A549 (cell line): Measurements from ENCODE around the gene HOXB3. TPM values are rescaled to one million over a fixed set of nuclear protein-coding genes. Genes with fewer than 3 reads are reported as not detected.

Source experiments
- ATAC-seq, 2 experiments: fragments of 200-7000 bp in 1 of 2; fragments of >200 bp in 1 of 2; cut with Nextera tagmentation in 1 of 2; cut with Tn5 transposase in 1 of 2; 3 replicates each; pipeline versions ENCODE4 v1.8.0 to v1.9.1; 2018 to 2020; ENCODE audit warnings: mild to moderate bottlenecking in 1 of 2, moderate library complexity in 1 of 2
- CTCF ChIA-PET: fragments of 300-600 bp; sonication (Branson Sonifier 250); formaldehyde crosslinking; extraction: SDS; loops from one replicate; lab custom pipeline; 2021; ENCODE audit warnings: antibody characterized with exemption, inconsistent platforms; lab: Yijun Ruan, JAX
- POLR2A ChIA-PET: fragments of 350-600 bp; formaldehyde crosslinking; extraction: SDS; loops from one replicate; lab custom pipeline; 2021; ENCODE audit warnings: antibody characterized with exemption, inconsistent platforms; lab: Yijun Ruan, JAX
- DNase-seq, 2 experiments: peaks; one replicate each; pipeline versions ENCODE4 v3.0.0 to v3.0.0-alpha.2; 2011 to 2016; ENCODE audit warnings: low read depth in 1 of 2, low spot score in 1 of 2
- FAIRE-seq: peaks from 2 replicates; lab custom pipeline; 2011; peaks lifted over from hg19 to GRCh38; lab: Jason Lieb, UNC
- H3K27ac ChIP-seq, 2 experiments: fragments of >200 bp; sonication (Bioruptor Twin); formaldehyde crosslinking; 3 replicates each; pipeline ENCODE4 v1.5.1; 2016 to 2017
- H3K4me1 ChIP-seq: fragments of >200 bp; sonication (Bioruptor Twin); formaldehyde crosslinking; 3 replicates; pipeline ENCODE4 v1.6.1; 2016
- H3K4me2 ChIP-seq: fragments of >200 bp; sonication (Bioruptor Twin); formaldehyde crosslinking; 3 replicates; pipeline ENCODE4 v1.6.1; 2016
- H3K4me3 ChIP-seq: fragments of >200 bp; sonication (Bioruptor Twin); formaldehyde crosslinking; 3 replicates; pipeline ENCODE4 v1.5.1; 2016
- H3K9me3 ChIP-seq: fragments of >200 bp; sonication (Bioruptor Twin); formaldehyde crosslinking; 3 replicates; pipeline ENCODE4 v1.6.1; 2016
- CBX8 ChIP-seq: fragments of 200-600 bp; sonication (generic); IDR thresholded peaks from 2 replicates; pipeline ENCODE4 v1.6.1; 2016
- CEBPB ChIP-seq, 2 experiments: fragments of >200 bp in 1 of 2; sonication (Bioruptor Twin) in 1 of 2; formaldehyde crosslinking in 1 of 2; IDR thresholded peaks; 2 replicates each; pipeline ENCODE4 v1.6.1; 2012 to 2016
- CHD2 ChIP-seq: fragments of 150-350 bp; IDR thresholded peaks from 2 replicates; pipeline ENCODE4 v1.6.1; 2014; ENCODE audit warnings: low read length; ENCODE audit not compliant: partially characterized antibody
- CHD4 ChIP-seq: fragments of 200-600 bp; sonication (generic); IDR thresholded peaks from 2 replicates; pipeline ENCODE4 v1.6.1; 2016; ENCODE audit warnings: antibody characterized with exemption, mild to moderate bottlenecking, borderline replicate concordance
- EHF ChIP-seq: fragments of 250-450 bp; sonication (Bioruptor Pico); IDR thresholded peaks from 2 replicates; pipeline ENCODE4 v1.5.0; 2020; ENCODE audit warnings: mild to moderate bottlenecking
- EP300 ChIP-seq, 2 experiments: fragments of >200 bp; sonication (Bioruptor Twin); formaldehyde crosslinking; IDR thresholded peaks; 2 replicates in 1 of 2; 3 replicates in 1 of 2; pipeline ENCODE4 v1.6.1; 2016 to 2017
- FOSL2 ChIP-seq, 2 experiments: fragments of 450-650 bp in 1 of 2; fragments of >200 bp in 1 of 2; sonication (Bioruptor Twin) in 1 of 2; formaldehyde crosslinking; IDR thresholded peaks; 2 replicates each; pipeline versions ENCODE4 v1.5.0 to v1.6.1; 2016 to 2020; ENCODE audit warnings: mild to moderate bottlenecking in 1 of 2, moderate library complexity in 1 of 2
- FOXS1 ChIP-seq: fragments of 250-450 bp; sonication (Bioruptor Pico); IDR thresholded peaks from 2 replicates; pipeline ENCODE4 v1.5.0; 2020; ENCODE audit warnings: mild to moderate bottlenecking, moderate library complexity
- GATA3 ChIP-seq: IDR thresholded peaks from 2 replicates; pipeline ENCODE4 v1.6.1; 2012; ENCODE audit warnings: borderline replicate concordance
- HDAC2 ChIP-seq: fragments of 200-600 bp; sonication (generic); IDR thresholded peaks from 2 replicates; pipeline ENCODE4 v1.6.1; 2016
- HOXB13 ChIP-seq: fragments of 250-450 bp; sonication (Bioruptor Pico); IDR thresholded peaks from 2 replicates; pipeline ENCODE4 v1.5.0; 2020; ENCODE audit warnings: low read depth, mild to moderate bottlenecking, moderate library complexity
- JUN ChIP-seq, 2 experiments: fragments of >200 bp; sonication (Bioruptor Twin); formaldehyde crosslinking; IDR thresholded peaks; 2 replicates in 1 of 2; 3 replicates in 1 of 2; pipeline ENCODE4 v1.6.1; 2016 to 2017
- JUNB ChIP-seq: fragments of >200 bp; sonication (Bioruptor Twin); formaldehyde crosslinking; IDR thresholded peaks from 2 replicates; pipeline ENCODE4 v1.6.1; 2016
- KDM5A ChIP-seq: fragments of 200-600 bp; sonication (generic); IDR thresholded peaks from 2 replicates; pipeline ENCODE4 v1.6.1; 2016; ENCODE audit warnings: antibody characterized with exemption, mild to moderate bottlenecking
- MAFK ChIP-seq: fragments of 450-650 bp; IDR thresholded peaks from 2 replicates; pipeline ENCODE4 v1.6.1; 2014; ENCODE audit not compliant: partially characterized antibody
- NR3C1 ChIP-seq: fragments of >200 bp; sonication (Bioruptor Twin); formaldehyde crosslinking; IDR thresholded peaks from 3 replicates; pipeline ENCODE4 v1.6.1; 2017
- POLR2AphosphoS2 ChIP-seq: conservative IDR thresholded peaks from 2 replicates; pipeline ENCODE4 v1.6.1; 2012; ENCODE audit warnings: low read length, improper control_type of control experiment, inconsistent platforms
- RAD21 ChIP-seq, 2 experiments: fragments of >200 bp in 1 of 2; sonication (Bioruptor Twin) in 1 of 2; formaldehyde crosslinking in 1 of 2; IDR thresholded peaks in 1 of 2; conservative IDR thresholded peaks in 1 of 2; 2 replicates in 1 of 2; 3 replicates in 1 of 2; pipeline ENCODE4 v1.6.1; 2012 to 2018; ENCODE audit warnings: inconsistent platforms in 1 of 2
- RARB ChIP-seq: fragments of 250-450 bp; sonication (Bioruptor Pico); IDR thresholded peaks from 2 replicates; pipeline ENCODE4 v1.8.0; 2021; ENCODE audit warnings: mild to moderate bottlenecking, moderate library complexity
- RCOR1 ChIP-seq: fragments of 150-350 bp; IDR thresholded peaks from 2 replicates; pipeline ENCODE4 v1.6.1; 2014; ENCODE audit warnings: antibody characterized with exemption, low read length, low read depth
- ZFP36 ChIP-seq: fragments of 450-650 bp; IDR thresholded peaks from 2 replicates; pipeline ENCODE4 v1.6.1; 2014; ENCODE audit warnings: borderline replicate concordance; ENCODE audit not compliant: partially characterized antibody
- ZSCAN20 ChIP-seq: fragments of 250-450 bp; sonication (Bioruptor Pico); IDR thresholded peaks from 2 replicates; pipeline ENCODE4 v1.8.0; 2022; ENCODE audit warnings: mild to moderate bottlenecking, moderate library complexity
- WGBS: methylation state at CpG from one replicate; pipeline ENCODE4 v1.1.6; 2017; ENCODE audit errors: missing lambda C conversion rate; 5-methylcytosine and 5-hydroxymethylcytosine counted together
- polyA plus RNA-seq, 4 experiments: library from polyadenylated mRNA; depleted of rRNA in 3 of 4; stranded (reverse); fragments of >200 nt; fragmentation: RNase III in 1 of 4; extraction: RNeasy Plus Mini Kit Qiagen cat#74134 plus additional on column Dnase treatment in 1 of 4; gene quantifications; 2 replicates in 3 of 4; 3 replicates in 1 of 4; pipeline ENCODE4 v1.2.3, GENCODE V29; 2011 to 2017
- TF ChIP-seq, protein P1 (sequence below): fragments of >200 bp; sonication (Bioruptor Twin); formaldehyde crosslinking; IDR thresholded peaks from 3 replicates; pipeline ENCODE4 v1.5.1; 2016
- TF ChIP-seq, protein P2 (sequence below): fragments of 450-650 bp; IDR thresholded peaks from 2 replicates; pipeline ENCODE4 v1.6.1; 2014; ENCODE audit warnings: antibody characterized with exemption
- TF ChIP-seq, protein P3 (sequence below): fragments of >200 bp; sonication (Bioruptor Twin); formaldehyde crosslinking; IDR thresholded peaks from 3 replicates; pipeline ENCODE4 v1.6.1; 2016
- TF ChIP-seq, protein P4 (sequence below): IDR thresholded peaks from 2 replicates; pipeline ENCODE4 v1.6.1; 2012
- TF ChIP-seq, protein P5 (sequence below): IDR thresholded peaks from 2 replicates; pipeline ENCODE4 v1.6.1; 2012
- TF ChIP-seq, protein P6 (sequence below): fragments of >200 bp; sonication (Bioruptor Twin); formaldehyde crosslinking; IDR thresholded peaks from 2 replicates; pipeline ENCODE4 v1.6.1; 2016

HOXB3 gene
- polyA plus RNA-seq, 2 of the 4 experiments (the other 2 are of a cell fraction), result 8.6 to 17.0 TPM

GRCh38 chr17:48523010-48523409 lies 67.0 kb downstream of the HOXB3 start:
- peak in 1 of 2 experiments; percentile 48 for DNase-seq
- no peak for FAIRE-seq
- Histone ChIP-seq H3K9me3 (no peaks in the 10 kb centered on the region), H3K4me2 (peak overlapping the region; percentile 66), H3K4me3 (no peak overlapping the region), H3K27ac (peak overlapping the region; percentile 77 to 80), H3K4me1 (peaks cover 37% of the 10 kb centered on the region)
- ChIA-PET POLR2A (interaction anchor here (0.7 kb wide), 1 partner anchor 17 kb away, joined by 3 read pairs; no protein-coding TSS in a partner anchor), CTCF (interaction anchor here (0.7 to 2.1 kb wide), 9 partner anchors 9 to 187 kb away, joined by 3 to 7 read pairs (median 4); no protein-coding TSS in a partner anchor)
- 53% methylated on average over 6 of the region's 6 CpGs for WGBS
- no peak for ATAC-seq
- TF ChIP-seq CHD4, result peak; percentile 95
- no peak for TF ChIP-seq ZFP36
- TF ChIP-seq RCOR1, result peak; percentile 21; the same call in 1 of the 2 replicates
- no peak for TF ChIP-seq HOXB13 (CRISPR knock-in tag)
- TF ChIP-seq, protein P1, sequence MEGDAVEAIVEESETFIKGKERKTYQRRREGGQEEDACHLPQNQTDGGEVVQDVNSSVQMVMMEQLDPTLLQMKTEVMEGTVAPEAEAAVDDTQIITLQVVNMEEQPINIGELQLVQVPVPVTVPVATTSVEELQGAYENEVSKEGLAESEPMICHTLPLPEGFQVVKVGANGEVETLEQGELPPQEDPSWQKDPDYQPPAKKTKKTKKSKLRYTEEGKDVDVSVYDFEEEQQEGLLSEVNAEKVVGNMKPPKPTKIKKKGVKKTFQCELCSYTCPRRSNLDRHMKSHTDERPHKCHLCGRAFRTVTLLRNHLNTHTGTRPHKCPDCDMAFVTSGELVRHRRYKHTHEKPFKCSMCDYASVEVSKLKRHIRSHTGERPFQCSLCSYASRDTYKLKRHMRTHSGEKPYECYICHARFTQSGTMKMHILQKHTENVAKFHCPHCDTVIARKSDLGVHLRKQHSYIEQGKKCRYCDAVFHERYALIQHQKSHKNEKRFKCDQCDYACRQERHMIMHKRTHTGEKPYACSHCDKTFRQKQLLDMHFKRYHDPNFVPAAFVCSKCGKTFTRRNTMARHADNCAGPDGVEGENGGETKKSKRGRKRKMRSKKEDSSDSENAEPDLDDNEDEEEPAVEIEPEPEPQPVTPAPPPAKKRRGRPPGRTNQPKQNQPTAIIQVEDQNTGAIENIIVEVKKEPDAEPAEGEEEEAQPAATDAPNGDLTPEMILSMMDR, result peak; percentile 39
- TF ChIP-seq CEBPB (IDR thresholded peaks at IDR 0.05), result peak; percentile 68 to 88; a peak in 3 of 4 replicates
- TF ChIP-seq, protein P2, sequence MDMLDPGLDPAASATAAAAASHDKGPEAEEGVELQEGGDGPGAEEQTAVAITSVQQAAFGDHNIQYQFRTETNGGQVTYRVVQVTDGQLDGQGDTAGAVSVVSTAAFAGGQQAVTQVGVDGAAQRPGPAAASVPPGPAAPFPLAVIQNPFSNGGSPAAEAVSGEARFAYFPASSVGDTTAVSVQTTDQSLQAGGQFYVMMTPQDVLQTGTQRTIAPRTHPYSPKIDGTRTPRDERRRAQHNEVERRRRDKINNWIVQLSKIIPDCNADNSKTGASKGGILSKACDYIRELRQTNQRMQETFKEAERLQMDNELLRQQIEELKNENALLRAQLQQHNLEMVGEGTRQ, result no peak

- WGBS, result 15% methylated on average over 8 of the region's 8 CpGs
- peak; percentile 59 to 95 for DNase-seq
- no peaks in the 10 kb centered on the region for H3K9me3 ChIP-seq
- H3K27ac ChIP-seq, result peak overlapping the region; percentile 77 to 80
- peak; percentile 84 to 94 for ATAC-seq
- no peak for FAIRE-seq
- H3K4me3 ChIP-seq, result no peak overlapping the region
- peaks cover 44% of the 10 kb centered on the region for H3K4me1 ChIP-seq
- peak overlapping the region; percentile 66 for H3K4me2 ChIP-seq
- POLR2A ChIA-PET, result interaction anchor here (0.6 to 0.7 kb wide), 2 partner anchors 16 to 33 kb away, joined by 3 to 4 read pairs; no protein-coding TSS in a partner anchor
- TF ChIP-seq, protein P3, sequence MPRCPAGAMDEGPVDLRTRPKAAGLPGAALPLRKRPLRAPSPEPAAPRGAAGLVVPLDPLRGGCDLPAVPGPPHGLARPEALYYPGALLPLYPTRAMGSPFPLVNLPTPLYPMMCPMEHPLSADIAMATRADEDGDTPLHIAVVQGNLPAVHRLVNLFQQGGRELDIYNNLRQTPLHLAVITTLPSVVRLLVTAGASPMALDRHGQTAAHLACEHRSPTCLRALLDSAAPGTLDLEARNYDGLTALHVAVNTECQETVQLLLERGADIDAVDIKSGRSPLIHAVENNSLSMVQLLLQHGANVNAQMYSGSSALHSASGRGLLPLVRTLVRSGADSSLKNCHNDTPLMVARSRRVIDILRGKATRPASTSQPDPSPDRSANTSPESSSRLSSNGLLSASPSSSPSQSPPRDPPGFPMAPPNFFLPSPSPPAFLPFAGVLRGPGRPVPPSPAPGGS, result no peak
- TF ChIP-seq HOXB13 (CRISPR knock-in tag) (peak; percentile 13; the same call in 1 of the 2 replicates), KDM5A (no peak), FOSL2 (IDR thresholded peaks at IDR 0.05) (no peak), FOSL2 (CRISPR knock-in tag; IDR thresholded peaks at IDR 0.05) (no peak), MAFK (no peak), CBX8 (no peak), HDAC2 (no peak), RAD21 (conservative IDR thresholded peaks at IDR 0.05 in 1 of 2, IDR thresholded peaks at IDR 0.05 in 1 of 2) (peak in 1 of 2 experiments; percentile 10; a peak in 2 of 5 replicates), JUNB (no peak), EHF (no peak), FOXS1 (CRISPR knock-in tag) (0 out of 2 replicates have a peak, but pooled peaks have one; percentile 16), RARB (CRISPR knock-in tag) (peak; percentile 82), CHD2 (no peak), GATA3 (peak; percentile 77), JUN (IDR thresholded peaks at IDR 0.05) (peak; percentile 18 to 50; a peak in 1 of 5 replicates), EP300 (IDR thresholded peaks at IDR 0.05) (peak in 1 of 2 experiments; percentile 52; a peak in 1 of 5 replicates), NR3C1 (no peak), ZSCAN20 (CRISPR knock-in tag) (no peak), CEBPB (IDR thresholded peaks at IDR 0.05) (peak in 1 of 2 experiments; percentile 36; a peak in 1 of 4 replicates), POLR2AphosphoS2 (no peak), RCOR1 (no peak)
- TF ChIP-seq, protein P4, sequence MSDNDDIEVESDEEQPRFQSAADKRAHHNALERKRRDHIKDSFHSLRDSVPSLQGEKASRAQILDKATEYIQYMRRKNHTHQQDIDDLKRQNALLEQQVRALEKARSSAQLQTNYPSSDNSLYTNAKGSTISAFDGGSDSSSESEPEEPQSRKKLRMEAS, result peak; percentile 55
- TF ChIP-seq, protein P5, sequence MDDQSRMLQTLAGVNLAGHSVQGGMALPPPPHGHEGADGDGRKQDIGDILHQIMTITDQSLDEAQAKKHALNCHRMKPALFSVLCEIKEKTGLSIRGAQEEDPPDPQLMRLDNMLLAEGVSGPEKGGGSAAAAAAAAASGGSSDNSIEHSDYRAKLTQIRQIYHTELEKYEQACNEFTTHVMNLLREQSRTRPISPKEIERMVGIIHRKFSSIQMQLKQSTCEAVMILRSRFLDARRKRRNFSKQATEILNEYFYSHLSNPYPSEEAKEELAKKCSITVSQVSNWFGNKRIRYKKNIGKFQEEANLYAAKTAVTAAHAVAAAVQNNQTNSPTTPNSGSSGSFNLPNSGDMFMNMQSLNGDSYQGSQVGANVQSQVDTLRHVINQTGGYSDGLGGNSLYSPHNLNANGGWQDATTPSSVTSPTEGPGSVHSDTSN, result no peak
- TF ChIP-seq, protein P6, sequence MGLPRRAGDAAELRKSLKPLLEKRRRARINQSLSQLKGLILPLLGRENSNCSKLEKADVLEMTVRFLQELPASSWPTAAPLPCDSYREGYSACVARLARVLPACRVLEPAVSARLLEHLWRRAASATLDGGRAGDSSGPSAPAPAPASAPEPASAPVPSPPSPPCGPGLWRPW, result no peak
- CTCF ChIA-PET, result interaction anchor here (0.6 to 2.1 kb wide), 13 partner anchors 9 to 186 kb away, joined by 3 to 7 read pairs (median 4); no protein-coding TSS in a partner anchor
These were observed 67.9 kb downstream of the HOXB3 start for GRCh38 chr17:48522031-48522653.
